ENCODE results near the gene RNF225.
"Not testable (repeated sequence)": the region's sequence is repeated elsewhere in the genome, so short reads cannot be mapped to it uniquely, and the experiment has no call there.

The RNF225 gene

DNA sequence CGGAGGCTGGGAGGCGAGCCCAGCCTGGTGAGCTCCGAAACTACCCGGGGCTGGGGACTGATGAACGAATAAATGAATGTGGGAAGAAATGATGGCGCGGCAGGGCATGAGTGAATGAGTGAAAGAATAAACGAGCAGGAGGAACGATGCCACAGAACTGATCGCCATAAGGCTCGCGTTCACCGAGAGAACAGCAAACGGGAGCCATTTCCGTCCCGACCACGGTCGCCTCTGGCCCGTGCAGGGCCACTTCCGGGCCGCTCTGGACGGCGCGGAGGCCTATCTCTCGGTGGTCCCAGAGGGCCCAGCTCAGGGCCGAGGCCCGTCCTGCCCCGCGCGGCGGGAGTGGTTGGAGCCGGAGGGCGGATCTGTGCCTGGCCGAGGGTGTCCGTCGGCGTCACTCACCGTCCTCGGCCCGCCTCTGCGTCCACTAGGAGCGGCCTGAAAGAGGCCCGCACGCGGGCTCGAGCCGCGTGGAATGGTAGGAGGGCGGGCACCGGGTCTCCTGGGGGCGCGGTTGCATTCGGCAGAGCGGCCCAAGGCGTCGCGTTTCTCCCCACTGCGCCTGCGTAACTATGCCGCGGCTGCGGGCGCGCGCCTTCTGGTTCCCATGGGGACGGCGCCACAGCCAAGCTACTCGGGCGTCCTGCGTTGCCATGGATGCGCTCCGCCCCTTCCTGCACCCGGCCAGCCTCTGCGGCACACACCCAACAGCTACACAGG, 33.0 kb upstream of the RNF225 start, which contains the start of gene ZNF497:
TSS of gene ZNF497 (minus strand) at position 480 of the 723 bp plus-strand sequence. CDS start 5,116 bp downstream, outside the sequence.
- DNase-seq, result peak; percentile 88

DNA sequence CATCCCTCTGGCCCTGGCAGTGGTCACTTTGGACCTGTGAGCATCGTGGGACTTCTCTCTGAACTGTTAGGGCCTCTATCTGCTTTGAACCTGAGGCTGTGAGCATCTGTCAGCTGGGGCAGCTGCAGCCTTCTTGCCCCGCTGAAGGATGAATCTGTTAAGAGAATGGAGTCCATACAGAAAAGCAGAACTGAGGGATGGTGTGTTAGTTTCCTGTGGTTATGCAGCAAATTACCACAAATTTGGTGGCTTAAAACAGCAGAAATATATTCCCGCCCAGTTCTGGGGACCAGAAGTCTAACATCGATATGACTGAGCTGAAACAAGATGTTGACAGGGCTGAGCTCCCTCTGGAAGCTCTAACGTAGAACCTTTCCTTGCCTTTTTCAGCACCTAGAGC, 31.3 kb upstream of the RNF225 start:
- DNase-seq, result no peak

DNA sequence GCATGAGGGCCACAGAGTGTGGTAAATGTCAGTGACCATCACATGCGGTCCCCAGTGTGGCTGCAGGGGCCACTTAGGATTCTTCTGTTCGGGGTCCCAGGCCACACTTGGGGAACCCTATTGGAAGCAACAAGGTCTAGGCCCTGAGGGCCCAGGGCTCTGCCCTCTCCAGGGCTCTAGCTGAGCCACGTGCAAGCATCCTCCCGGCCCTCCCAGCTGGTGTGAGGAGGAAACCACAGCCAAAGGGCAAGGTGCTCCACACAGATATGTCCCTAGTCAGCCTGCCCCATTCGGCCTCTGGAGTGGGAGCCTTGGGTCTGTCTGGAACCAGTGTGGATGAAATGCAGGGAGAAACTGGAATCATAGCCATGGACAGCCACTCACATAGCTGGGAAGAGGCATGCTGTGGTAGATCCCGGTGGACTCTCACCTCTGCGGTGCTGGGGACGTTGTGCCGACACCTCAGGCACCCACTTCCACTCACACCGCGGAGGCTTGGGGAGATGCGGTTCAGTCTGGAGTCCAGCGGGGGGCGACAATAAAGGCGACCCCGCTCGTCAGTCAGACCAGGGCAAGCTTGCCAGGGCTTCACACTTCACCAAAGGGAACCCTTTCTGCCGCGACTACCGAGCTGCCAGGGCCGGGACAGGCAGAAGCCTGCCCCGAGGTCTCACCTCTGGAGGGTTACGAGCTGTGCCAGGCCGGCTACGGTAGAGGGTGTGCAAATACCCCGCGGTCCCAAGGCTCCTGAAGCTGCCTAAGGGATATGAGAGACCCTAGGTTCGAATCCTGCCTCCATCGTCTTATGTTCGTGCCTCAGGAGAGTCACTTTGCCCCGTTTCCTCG, 28.6 kb upstream of the RNF225 start:
- DNase-seq, result no peak

DNA sequence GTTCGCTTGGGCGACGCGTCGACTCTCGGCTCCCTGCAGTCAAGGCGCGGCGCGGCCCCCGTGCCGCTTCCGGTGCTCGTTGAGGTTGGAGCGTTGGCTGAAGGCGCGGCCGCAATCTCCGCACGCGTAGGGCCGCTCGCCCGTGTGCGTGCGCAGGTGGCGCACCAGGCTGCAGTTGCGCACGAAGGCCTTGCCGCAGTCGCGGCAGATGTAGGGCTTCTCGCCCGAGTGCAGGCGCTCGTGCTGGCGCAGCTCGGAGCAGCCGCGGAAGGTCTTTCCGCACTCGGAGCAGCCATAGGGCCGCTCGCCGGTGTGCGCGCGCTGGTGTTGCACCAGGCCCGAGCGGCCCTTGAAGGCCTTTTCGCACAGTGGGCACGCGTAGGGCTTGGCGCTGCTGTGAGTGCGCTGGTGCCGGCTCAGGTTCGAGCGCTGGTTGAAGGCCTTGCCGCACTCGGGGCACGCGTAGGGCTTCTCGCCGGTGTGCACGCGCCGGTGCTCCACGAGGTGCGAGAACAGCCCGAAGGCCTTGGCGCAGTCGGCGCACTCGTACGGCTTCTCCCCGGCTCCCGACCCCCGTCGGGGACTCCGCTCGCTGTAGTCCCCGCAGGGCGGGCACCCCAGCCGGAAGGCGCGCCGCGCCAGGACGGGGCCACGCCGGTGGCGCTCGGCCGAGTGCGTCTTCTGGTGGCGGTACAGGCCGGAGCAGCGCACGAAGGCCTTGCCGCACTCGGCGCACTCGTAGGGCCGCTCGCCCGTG, 27.6 kb upstream of the RNF225 start:
- DNase-seq, result no peak

DNA sequence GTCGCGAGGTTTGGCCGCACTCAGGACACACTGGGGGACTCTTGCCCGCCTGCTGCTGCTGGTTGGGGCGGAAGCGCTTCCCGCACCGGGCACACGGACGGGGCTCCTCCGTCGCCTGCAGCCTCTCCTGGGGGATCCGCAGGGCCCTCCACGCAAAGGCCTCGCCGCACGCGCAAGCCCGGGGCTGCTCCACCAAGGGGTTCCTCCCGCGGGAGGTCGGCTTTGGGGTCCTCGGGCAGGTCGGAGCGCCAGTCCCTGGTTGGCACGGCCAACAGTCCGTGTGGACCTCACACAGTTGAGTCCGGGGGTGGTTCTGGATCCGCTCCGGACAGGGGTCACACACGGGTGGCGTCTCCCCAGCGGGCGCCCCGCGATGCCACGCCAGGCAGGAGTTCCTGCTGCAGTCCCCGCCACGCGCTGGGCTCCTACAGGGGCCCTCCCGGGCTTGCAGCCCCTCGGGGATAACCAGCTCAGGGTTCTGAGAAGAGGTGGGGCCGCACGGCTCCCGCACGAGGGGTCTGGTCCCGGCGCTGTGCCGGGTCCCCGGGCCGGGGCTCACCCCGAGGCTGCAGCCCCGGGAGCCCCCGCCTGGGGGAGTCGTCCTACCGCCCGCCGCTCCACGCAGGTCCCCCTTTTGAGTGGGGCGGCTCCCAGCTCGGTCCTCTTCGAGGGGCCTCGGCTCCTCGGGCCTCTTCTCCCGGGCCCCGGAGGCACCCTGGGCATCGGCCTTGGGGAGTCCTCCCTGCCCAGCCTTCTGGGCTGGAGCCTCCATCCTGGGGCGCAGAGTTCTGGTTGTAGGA, 26.7 kb upstream of the RNF225 start:
- no peak for DNase-seq

DNA sequence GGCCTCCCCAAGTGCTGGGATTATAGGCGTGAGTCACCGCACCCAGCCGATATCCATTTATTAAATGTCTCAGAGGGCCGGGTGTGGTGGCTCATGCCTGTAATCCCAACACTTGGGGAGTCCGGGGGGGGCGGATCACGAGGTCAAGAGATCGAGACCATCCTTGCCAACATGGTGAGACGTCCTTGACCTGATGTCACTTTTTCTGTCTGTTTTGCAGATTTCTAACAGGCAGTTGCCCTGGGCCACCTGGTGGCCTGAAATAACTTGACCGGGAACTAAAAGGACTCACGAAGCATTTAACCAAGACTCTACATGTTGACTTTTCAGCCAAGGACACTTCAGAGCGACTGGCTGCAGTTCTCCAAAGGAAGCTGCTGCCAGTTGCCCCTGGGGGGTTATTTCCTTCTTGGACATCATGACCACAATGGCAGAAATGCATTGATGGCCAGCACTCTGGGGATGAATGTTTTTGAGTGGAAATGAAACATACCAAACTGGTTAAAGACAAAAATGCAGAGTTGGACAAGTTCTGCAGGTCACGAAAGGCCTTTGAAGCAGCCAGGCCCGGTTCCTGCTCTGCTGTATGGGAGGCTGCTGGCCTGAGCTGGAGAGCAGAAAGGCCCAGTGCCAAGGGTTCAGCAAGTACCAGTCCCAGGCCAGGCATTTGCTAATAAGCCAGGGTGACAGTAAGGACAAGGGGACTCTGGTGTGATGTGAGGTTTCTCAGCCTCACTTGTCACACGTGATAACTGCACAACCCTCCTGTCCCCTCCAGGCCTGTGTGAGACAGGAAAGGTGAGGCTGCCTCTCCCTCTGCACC, 22.9 kb upstream of the RNF225 start:
- DNase-seq, result no peak

DNA sequence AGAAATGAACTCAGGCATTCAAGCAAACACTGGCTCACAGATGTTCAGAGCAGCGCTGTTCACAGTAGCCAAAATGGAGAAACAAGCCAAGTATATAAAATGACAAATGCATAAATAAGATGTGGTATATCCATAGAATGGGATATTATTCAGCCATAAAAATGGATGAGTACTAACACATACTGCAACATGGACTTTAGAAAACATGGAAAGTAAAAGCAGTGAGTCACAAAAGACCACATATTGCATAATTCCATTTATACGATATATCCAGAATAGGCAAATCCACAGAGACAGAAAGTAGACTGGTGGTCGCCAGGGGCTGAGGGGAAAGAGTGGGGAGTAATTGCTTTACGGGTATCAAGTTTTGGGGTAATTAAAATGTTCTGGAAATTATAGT, 21.3 kb upstream of the RNF225 start:
- no peak for DNase-seq

DNA sequence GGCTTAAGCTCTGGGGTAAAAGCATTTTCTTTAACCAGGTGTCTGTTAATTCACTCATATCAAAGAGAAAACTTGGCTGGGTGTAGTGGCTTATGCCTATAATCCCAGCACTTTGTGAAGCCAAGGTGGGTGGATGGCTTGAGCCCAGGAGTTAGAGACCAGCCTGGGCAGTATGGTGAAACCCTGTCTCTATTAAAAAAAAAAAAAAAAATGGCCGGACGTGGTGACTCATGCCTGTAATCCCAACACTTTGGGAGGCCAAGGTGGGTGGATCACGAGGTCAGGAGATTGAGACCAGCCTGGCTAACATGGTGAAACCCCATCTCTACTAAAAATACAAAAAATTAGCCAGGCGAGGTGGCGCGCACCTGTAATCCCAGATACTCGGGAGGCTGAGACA, 18.7 kb upstream of the RNF225 start:
- not testable (repeated sequence) for DNase-seq

DNA sequence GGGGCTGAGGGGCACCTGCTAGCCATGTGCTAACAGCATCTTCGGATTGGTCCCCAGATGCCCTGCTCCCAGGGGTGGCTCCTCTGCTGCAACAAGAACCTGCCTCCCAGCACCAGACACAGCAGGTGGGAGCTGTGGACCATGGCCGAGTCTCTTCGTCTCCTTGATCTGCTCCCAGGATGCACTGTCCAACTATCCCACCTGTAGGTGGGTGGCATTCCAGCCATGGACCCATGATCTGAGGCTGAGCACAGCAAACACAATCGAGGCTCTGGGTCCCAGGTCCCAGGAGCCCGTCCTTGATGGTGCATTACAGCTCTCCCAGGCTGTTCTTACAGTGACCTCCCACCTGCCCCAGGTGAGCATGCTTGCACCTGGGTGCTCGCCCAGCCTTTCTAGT, 16.2 kb upstream of the RNF225 start:
- DNase-seq, result no peak

DNA sequence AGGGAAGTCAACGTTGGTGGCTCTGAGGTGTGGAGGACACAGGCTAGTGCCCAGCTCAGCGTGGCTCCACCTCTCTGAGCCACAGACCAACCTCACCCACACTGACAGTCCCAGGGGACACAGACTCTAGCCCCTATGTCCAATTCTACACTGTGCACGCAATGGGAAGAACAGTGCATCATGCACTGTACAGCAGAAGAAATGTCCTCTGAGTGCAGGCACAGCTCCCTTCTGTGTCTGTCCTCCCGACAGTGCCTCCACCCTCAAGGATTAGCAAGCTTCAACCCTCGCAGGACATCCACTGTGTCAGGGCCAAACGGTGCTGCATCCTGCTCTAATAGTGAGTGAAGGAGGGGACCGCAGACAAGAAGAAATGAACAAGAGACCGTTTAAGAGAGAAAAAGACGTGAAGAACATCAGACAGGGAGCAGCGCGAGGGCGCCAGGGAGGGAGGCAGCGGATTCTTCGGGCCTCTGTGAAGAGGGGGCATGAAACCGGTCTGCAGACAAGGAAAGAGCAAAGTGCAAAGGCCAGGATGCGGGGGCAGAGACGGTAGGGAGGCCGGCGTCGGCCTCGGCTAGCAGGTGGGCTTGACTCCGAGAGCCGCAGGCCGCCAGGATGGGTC, 15.3 kb upstream of the RNF225 start:
- no peak for DNase-seq

DNA sequence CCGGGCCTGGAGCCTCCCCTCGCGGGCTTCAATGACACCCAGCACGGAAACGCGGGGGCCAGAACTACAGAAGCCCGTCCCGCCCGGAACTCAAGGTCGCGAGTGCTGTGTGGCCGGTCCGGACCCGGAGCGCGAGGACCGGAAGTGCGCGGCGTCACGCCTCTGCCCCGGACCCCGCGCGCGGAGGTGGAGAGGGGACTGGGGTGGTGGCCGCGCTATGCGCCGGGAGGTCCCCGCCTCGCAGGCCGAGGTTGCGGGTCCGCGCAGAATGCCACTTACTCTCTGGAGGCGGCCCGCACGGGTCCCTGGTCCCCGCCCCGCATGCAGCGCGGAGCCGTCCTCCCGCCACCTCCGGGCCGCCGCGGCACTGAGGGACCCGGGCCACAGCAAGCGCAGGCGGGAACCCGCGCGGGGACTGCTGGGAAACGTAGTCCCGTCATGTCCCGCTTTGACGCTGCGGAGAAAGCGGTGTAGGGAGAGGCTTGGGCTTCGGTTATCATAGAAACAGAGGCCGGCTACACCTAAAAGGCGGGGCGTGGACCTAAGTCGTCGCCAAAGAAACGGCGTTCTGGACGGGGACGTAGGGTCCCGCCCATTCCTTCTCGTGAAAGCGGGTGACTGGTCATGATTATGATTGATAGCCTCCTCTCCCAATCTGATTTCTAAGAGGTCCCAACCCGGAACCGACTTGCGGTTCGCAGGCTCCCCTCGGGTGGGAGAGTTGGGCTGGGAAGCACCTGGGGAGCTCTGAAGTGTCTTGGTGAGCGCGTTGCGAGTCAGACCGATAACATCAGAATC, 14.6 kb upstream of the RNF225 start, which contains the start of gene ZNF837:
TSS of gene ZNF837 (minus strand) at position 369 of the 798 bp plus-strand sequence. CDS start 11,698 bp downstream, outside the sequence.
- peak; percentile 98 for DNase-seq

DNA sequence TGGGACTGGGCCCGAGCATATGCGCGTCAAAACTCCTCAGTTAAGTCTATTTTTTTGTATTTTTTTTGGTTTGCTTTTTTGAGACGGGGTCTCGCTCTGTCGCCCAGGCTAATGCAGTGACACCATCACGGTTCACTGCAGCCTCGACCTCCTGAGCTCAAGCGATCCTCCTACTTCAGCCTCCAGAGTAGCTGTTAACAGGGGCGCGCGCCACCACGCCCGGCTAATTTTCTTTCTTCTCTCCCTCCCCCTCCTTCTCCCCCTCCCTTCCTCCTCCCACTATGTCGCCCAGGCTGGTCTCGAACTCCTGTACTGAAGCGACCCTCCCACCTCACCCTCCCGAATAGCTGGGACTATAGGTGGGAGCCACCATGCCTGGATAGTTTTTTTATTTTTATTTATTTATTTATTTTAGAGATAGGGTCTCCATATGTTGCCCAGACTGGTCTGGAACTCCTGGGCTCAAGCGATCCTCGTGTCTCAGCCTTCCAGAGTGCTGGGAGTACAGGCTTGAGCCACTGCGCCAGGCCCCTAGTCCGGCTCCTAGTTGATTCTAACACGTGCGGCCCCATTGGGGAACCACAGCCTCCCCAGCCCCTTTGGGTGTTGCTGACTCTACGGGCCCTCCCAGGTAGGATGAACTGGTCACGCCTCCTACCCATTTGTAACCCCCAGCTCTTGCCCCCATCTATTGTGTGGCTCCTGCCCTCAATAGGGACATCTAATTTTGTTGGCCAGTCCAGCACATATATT, 13.8 kb upstream of the RNF225 start:
- no peak for DNase-seq

DNA sequence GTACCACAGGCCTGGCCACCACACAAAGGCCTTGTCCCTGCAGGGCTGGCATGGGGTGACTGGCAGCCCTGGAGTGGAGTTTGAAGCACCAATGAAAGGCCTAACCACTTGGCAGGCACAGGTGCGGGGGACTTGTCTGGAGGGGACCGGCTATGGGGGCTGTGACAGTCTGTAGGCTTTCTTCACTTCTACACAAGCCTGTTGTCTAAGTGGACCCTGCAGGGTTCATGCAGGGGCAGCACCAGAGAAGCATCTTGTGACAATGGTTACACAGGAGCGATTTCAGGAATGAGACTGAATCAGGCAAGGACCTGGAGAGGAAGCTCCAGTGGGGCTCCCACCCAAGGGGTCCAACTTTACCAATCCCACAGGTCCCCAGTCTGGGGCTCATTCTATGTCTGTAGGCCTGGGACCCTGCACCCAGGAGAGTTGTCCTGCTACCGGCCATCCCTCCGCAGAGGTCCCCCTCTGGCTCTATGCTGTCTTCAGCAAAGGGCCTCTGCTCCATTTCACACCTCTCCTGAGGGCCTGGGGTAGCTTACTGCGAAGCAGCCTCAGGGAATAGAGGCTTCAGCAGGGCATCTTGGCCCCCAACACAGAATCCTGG, 12.4 kb upstream of the RNF225 start:
- no peak for DNase-seq

DNA sequence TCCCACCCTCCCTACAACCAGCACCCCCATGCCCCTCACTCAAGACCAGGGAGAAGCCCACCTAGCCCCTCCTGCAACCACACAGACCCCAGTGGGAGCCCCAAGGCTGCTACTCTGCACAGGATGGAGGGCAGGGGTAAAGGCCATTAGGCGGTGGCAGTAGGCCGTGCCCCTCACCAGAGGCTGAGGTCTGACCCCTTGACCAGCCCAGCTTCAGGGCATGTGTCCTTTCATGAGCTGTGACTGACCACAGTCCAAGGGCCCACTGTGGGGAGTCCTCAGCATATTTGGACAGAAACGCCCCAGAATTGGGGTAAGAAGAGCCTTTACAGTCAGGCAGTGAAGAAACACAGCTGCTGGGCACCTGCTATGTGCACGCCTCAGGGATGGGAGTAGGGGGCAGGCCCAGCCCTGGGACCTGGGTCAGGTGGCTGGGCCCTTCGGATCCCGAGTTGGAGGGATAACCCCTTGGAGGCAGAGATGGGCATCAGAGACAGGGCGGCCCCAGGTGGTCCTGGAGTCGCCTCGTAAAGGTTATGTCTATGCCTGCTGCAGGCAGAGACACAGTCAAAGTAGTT, 10.1 kb upstream of the RNF225 start:
- no peak for DNase-seq

DNA sequence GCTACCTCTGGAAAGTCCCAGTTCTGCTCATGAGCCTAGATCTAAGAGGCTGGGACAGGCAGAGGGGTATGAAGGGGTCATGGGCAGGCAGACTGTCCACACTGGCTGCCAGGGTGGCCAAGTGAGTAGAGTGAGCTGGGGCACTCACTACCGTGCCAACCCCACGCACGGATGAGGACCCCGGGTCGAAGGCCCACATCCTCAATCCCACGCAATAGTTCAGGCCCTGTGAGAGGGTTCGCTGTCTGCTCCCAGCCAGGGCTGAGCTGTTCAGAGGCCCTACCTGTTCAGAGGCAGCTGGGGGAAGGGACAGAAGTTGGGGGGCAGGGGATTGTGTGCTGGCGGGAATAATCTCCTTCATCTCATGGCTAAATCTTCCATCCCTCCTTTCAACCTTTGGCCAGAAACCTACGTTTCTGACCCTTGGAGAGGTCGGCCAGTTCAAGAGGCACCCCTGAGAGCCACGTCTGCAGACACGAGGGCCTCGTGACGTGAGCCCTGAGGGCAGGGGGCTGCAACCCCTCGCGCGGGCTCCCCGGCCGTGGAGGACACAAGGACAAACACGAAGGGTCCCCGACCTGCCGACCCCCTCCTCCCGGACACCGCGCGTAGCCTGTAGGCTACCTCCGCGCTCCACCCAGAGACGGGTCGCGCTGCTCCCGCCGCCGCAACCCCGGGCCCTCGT, 9.4 kb upstream of the RNF225 start:
- no peak for DNase-seq

DNA sequence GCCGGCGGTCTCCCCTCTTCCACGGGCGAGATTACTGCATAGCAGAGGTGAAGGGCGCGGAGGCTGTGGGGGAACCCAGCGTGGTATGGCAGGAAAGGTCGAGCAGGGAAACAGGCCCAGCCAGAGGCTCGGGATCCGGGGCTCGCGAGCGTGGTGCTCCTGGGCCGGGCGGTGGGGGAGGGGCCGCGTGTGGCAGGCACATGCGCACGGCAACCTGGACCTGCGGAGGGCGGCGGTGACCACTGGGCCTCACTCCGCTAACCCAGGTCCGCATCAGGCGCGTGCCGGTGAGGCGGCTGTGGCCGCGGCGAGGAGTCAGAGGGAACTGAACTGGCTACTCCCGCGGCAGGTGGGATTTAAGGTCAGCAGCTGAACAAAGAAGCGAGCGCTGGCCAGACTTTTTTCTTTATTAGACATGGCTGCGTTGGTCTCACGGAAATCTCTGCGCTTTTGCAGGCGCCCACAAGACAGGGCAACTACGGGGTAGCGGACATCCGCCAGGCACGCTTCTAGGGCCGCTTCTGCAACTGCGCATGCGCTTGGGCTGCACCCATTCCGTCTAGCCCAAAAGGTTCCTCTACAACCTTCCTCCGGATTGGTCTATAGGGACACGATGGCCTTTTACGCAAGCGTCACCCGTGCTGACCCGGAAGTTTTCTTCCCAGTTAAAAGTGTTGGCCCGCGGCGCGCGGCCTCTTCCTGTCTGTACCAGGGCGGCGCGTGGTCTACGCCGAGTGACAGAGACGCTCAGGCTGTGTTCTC, 8.7 kb upstream of the RNF225 start, which contains the start of gene RPS5:
TSS of gene RPS5 (plus strand) at position 694 of the 762 bp plus-strand sequence. CDS start 869 bp downstream, outside the sequence.
- peak; percentile 72 to 94 for DNase-seq

Data from SW 1271 (cell line).